Activated T-helper 1 cell treated with Interleukin-2 at 50 U/mL for 16 hours (primary cell): Measurements from ENCODE around the gene VPS54.

Source experiments
- DNase-seq: peaks from one replicate; pipeline ENCODE4 v3.0.0-alpha.2; 2020; ENCODE audit warnings: low read depth

Gene VPS54

DNA sequence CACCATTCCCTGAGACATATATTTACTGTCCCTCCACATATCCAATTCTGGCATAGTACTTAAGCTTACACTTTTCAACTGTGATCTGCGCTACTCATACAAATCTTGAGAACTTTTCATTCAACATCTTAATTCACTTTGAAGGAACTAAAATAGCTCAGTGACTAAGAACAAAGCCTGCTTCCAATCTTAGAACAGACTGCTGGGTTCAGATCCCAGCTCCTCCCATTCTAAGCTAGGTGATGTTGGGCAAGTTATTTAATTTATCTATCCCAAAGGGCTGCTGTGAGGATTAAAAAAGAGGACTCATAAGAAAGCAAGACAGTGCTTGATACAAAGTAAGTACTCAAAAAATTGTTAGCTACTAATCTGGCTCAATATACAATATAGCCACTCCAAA, 119.6 kb downstream of the VPS54 start:
- DNase-seq: no peak

DNA sequence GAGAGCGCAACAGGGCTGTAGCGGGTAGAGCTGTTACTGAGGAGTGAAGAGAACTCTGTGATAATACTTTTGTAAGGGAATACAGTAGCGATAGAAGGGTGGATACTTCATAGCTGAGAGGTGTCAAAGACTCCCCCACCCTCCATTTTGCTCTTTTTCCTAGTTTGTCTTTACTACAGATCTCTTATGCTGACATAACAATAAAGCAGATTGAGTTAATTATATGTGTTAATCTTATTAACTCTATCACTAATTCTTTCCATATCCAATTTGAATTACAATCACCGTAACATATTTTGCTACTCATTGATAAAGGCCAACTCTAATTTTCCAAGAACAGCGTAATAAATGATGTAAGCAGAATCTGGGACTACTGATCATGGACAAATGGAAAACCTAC, 120.4 kb downstream of the VPS54 start:
- DNase-seq: no peak

DNA sequence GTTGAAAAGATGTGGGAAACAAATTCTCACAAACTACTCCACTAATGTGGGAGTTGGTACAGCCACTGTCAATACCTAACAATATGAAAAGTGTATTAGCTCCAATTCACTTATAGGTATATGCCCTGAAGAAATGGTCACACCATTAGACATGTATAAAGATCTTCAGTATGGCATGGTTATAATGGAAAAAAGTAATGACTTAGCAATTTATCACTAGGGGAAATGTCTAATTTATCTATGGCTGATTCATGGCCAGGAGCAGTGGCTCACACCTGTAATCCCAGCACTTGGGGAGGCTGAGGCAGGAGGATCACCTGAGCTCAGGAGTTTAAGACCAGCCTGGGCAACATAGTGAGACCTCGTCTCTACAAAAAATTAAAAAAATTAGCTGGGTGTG, 125.1 kb downstream of the VPS54 start:
- no peak for DNase-seq

DNA sequence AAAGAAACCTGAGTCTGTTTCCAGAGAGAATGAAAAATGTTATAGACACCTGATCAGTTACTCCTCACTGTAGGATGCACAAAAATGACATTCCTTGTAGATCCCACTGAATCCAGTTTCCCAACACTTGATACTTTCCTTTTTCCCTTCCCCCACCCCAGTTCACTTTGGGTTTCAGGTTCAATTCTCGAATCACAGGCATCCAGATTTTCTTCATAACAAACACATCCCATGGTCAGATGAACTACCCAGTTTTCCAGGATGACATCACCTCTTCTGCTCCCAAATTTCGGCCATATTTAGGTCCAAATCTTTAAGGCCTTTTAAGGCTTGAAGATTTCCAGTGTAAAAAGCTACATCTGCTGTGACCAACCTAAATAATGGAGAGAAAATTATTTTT, 126.1 kb downstream of the VPS54 start:
- no peak for DNase-seq

DNA sequence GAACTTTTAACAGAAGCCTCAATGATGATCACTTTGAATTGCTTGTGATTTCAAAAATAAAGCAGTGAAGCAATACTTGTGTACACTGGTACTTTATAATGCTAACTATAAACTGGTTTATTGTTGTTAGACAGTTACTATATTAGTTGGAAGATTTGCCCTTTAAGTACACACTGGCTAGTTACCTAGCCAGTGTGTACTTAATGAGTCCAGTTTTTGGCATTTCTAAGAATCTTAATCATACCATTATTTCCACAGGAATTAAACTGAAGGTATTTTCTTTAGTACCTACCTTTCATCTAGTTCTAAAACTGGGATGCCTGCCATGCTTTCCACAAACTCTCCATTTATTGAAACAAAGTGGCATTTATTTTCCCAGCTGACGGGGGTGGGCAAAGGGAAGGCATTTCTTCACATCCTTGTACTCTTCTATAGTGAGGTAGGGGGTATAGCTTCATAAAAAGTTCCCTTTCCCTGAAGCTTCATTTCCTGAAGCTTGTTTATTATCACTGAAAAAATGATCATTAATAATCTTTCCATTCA, 127.7 kb downstream of the VPS54 start:
- DNase-seq: no peak

DNA sequence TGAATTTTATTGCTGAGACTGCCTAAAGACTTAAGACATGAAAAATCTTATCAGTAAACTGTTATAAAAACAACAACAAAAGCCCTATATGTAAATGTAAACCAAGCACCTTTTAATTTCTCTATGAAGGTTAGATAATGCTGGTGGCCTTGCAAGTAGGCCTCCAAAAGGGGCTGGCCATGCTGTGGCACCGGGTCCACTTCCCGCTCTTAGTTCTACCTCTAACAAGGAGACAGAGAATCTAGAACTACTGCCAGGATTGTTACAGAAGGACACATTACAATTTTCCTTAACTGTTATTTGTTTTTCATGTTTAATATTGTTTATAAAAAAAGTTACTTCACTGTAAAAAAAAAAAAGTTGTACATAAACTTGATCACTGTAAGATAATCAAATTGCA, 128.6 kb downstream of the VPS54 start:
- no peak for DNase-seq

DNA sequence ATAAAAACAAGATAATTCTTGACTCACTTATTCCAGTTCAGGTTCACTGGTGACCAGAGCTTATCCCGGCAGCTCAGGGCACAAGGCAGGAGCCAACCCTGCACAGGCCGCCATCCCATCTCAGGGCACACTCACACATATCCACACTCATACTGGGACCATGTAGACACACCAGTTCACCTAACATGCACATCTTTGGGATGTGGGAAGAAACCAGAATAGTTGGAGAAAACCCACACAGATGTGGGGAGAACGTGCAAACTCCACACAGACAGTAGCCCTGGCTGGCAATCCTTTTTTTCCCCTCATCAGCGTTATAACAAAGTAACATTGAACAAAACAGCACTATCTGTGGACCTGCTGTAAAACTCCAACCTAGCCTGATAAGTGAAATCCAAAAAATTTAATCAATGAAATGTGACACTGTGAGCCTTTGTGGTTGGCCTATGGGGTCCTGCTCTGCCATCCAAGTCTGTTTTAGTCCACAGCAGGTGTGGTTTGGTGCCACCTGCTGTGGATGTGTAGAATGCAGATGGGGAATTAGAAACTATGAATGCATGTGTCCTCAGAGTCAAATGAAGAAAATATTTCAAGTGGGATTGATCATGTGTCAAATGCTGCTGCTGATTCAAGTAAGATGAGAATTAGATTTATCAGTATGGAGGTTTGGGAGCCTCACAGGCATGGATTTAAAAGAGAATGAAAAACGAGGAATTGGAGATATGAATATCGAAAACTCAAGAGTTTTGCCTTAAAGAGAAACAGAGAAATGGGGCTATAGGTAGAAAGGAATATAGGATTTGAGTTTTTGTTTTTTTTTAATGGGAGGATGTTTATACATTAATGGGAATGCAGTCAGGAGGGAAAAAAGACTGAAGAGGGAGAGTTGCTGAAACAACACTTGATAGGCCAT, 130.5 kb downstream of the VPS54 start:
- peak; percentile 1 for DNase-seq

DNA sequence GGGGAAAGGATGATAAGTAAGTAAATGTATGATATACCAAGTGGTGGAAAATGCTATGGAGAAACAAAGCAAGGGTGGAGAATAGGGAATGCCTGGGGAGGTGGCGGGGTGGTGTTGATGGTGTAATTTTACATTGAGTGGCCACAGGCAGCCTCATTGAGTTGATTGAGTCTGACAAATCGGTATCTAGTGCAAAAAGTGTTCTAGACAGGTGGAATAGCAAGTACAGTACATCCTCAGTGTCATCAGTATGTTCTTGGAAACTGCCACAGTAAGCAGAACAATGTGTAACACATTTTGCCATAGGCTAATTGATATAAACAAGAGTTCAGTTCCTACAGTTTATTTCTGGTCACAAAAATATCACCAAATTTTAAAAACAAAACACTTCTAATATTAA, 131.2 kb downstream of the VPS54 start:
- no peak for DNase-seq

DNA sequence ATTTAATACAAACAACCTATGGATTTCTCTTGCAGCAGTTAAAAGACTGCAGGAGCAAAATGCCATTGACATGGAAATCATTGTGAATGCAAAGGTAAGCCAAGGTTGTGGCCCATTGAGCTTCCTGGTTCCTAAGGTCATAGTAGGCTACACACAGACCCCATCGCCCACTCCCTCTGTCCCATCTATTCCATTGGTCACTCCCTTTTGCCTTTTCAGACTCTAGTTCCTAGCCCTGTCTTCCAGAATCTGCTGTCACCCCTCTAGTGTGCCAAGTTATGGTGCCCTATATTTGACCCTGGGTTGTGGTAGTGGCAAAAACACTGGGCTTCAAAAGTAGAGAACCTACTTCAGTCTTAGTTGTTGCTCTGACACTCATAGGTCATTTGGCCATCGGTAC, 132.8 kb downstream of the VPS54 start:
- DNase-seq: no peak

DNA sequence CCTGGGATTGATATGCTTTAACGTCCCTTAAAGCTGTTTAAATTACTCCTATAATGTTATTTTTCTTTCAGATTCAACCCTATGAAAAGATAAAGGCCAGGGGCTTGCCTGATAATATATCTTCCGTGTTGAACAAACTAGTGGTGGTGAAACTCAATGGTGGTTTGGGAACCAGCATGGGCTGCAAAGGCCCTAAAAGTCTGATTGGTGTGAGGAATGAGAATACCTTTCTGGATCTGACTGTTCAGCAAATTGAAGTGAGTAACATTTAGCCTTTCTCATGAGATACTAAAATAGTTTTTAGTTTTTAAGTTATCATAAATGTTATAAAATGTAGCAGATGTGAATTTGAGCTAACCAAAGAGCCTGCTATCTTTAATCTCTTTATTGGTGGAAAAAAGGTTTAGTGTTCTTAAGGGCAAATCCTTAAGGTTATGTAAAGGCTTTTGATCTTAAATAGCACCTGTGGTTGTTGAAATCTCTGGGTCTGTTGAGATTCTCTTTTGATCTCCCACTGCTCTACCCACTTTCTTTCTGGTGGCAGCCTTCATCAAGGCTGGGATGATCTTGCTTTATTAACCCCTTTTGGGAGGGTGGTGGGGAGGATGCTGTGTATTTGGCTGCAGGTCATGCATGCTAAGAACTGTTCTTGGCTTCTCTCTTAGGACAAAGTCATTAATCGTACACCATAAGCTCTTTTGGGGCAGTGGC, 136.7 kb downstream of the VPS54 start:
- no peak for DNase-seq

DNA sequence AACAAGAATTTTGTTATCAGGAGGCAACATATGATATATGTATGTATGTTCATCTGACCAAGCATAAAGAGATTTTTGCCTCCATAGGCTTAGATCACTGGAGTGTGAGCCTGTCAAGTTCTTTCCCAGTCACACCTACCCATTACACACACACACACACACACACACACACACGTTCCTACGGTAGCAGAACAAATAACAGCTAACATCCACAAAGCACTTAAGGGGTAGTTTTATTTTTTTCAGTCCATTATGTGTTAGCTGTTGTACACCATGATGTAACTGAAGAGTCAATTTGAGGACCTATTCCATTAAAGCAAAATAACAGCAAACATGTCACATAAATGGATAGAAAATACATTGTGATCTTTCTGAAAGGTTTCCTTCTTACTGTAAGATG, 138.0 kb downstream of the VPS54 start:
- no peak for DNase-seq

DNA sequence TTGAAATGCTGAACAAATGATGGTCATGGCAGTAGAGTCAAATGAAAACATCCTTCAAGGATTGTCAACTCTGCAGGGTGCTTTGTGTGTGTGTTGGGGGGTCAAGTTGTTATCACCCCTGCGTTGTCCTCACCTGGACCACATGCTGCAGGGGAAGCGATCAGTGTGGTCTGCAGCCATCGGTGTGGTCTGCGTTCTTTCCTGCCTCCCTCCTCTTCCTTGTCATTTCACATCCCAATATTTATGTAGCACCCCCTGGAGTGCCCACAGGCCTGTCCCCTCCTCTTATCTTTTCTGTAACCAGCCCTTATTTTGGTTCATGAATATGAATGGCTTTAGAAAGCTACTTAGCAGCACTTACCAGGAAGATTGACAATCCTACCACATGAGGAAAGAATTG, 138.6 kb downstream of the VPS54 start:
- DNase-seq: no peak

DNA sequence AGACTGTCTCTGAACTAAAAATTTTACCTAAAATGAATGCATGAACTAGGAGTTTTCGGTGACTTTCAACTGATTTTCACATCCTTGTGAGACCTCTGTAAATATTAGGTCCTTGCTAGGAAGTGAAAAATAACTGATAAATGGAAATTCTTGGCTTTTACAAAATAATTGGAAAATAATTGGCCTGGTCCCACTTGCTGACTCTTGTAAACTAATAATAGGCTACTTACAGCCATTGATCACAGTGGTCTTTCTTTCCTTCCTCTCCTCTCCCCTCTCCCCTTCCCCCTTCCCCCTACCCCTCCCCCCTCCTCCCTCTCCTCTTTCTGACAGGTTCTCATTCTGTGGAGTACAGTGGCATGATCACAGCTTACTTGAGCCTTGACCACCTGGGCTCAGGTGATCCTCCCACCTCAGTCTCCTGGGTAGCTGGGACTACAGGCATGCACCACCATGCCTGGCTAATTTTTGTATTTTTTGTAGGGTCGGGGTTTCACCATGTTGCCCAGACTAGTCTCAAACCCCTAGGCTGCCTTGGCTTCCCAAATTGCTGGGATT, 139.3 kb downstream of the VPS54 start:
- no peak for DNase-seq

DNA sequence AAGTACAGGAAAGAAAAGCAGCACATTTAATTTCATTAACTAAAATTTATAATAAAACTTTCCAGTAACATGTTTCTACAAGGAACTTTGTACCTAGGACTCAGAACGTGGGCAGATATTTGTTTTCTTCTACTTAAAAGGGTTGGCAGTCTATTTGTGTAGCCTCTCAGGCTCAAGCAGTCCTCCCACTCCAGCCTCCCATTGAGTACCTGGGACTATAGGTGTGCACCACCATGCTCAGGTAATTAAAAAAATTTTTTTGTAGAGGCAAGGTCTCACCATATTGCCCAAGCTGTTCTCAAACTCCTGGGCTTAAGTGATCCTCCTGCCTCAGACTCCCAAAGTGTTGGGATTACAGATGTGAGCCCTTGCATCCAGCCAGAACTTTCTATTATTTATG, 140.7 kb downstream of the VPS54 start:
- no peak for DNase-seq

DNA sequence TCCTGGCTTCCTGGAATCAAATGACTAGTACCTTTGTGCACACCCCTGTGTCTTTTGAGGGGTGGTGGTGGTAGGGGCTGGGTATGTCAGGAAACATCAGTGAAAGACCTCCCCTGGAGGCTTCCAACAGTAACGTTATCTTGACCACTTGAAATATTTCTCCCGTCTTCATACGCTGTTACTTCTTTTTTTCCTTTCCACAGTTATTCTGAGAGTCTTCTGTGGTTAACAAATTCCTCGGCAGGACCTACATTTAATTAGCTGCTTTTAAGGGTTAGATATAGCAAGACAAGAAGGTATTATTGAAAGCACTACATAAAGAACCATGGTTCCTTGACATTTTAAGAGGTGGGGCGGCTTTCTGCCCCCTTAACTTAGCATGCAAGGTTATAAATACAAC, 142.9 kb downstream of the VPS54 start:
- DNase-seq: no peak

DNA sequence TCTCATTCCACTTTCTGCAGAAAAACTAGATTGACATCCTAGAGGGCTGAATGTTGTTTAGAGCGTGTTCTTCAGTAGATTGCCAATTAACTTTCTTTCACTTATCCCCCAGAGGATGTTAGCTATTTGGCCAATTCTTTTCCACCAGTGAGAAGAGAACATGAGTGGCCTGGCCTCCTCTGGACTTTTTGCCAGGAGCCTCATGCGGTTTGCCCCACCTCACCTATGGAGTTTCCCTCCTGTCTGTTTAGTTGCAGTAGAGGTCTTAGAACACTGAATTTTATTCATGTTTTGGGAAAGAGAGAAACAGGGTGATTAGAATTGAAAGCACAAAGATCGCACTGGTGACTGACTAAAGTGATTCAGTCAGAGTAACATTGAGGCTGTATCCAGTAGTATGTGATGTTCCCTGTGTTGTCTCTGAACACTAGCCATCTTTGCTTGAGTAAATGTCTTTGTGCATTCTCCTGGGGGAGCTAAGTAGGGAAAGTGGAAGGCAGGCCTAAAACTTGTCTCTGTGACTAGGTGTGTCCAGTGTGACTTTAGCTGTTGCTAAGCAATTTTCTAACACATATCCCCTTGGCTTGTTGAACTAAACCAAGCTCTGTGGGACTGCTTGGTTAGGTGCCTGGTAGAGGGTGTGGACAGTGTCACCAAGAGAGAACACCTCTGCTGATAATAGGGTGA, 143.5 kb downstream of the VPS54 start:
- DNase-seq: no peak

DNA sequence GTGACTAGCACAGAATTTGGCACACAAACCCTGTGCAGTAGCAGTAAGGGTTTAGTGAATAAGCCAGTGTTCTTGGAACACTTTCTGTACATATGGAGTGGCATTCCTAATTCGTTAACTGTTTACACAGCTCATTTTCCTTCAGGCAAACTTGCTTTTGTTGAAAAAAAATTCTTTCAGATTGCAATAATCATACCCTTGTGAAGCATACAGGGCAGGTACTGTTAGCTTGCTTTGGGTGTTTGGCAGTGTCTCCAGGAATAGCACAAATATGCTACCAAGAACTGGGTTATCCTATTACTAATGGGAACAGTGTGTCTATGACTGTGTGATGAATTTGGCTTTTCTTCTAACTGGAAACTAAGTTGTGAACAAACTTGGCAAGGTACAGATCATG, 144.1 kb downstream of the VPS54 start:
- DNase-seq: no peak

DNA sequence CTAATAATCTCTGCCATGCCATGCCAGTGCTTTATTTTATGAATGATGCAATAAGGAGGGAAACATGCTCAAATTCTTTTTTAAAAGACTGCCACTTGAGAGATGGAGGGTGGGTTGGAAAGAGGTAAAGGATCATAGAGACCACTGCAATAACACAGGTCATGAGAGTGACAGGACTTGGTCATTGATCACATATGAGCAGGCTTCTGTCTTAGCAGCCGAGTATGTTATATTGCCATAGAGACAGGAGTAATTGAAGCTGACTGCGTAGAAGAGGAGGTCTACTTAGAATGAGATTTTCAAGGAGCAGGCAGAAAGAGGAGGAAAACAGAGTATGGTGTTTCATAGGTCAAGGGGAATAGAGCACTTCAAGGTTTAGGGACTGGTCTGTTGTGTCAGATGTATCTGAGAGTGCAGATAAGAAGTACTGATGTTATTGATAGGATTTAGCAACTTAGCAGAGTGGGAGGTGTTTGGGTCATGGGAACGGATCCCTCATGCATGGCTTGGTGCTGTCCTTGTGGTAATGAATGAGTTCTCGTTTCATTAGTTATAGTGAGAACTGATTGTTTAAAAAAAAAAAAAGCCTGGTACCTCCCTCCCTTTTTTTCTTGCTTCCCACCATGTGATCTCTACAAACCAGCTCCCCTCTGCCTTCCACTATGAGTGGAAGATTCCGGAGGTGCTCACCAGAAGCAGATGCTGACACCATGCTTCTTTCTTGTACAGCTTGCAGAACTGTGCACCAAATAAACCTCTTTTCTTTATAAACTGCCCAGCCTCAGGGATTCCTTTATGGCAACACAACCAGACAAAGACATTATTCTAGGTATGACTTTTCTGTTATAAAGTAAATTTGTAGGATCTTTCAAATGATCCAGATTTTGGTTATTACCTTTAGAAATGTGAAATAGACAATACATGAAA, 144.8 kb downstream of the VPS54 start:
- no peak for DNase-seq

DNA sequence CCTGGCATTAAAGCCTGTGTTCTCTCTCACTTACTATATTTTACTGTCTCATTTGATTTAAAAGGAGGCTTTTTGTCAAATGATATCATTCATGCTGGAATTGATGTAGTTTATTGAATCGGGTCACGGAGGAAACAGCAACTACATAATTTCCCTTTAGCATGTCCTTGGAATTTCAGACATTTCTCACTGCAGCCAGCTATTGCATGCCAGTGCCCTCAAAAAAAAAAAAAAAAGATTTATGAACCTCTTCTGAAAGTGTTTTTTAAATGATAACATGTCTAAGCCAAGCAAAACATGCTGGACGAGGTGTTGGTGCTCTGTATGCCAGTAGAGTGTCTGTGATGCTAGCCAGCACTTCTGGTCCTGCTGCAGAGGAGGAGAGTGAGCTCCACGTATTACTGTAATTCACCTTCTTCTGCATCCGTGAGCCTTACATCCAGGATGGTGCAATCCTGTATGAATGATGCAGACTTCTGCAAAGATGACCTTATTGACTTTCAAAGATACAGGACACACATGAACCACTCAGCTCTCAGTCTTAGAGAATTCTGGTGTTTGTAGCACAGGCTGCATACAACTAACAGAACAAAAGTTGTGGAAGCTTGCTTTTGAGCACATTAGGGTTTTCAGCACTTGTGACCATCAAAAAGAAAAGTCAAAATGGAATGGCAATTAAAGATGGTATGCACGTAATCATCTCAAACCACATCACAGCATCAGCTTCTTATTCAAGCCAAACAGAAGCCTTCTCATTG, 146.5 kb downstream of the VPS54 start:
- no peak for DNase-seq

DNA sequence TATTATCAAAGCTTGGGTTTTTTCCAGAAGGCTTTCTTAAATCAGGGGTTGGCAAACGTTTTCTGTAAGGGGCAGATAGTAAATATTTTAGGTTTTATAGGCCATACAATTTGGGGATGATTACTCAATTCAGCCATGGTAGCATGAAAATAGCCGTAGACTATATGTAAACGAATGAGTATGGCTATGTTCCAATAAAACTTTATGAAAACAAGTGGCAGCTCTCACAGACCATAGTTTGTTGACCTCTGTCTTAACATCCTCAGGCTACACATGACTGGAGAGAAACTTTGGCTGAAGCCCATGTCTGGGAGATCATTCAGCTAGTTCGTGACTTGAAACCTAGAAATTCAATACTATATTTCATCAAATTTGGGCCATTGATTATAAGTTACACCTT, 147.4 kb downstream of the VPS54 start:
- DNase-seq: no peak

DNA sequence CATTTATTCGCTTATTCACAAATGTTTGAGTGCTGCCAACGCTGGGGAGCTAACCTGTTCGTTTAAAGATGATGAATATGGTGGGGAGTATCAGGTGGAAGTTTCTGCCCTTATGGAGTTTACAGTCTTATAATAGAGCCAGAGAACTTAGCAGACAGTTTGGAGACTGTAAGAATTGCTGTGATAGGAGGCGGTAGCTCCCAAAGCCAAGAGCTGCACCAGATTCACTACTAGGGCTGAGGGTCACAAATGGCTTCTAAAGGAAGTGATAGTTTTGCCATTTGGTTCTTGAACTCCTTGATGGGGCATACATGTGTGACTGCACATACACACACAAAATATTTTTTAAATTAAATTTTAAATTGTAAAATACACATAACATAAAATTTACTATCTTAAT, 148.5 kb downstream of the VPS54 start:
- DNase-seq: no peak
